GM12878 (cell line): ENCODE measurements around the gene ARHGEF17. TPM values are rescaled to one million over a fixed set of nuclear protein-coding genes. Genes with fewer than 3 reads are reported as not detected.

Source experiments
- BMI1 ChIP-seq: fragments of 450-650 bp; IDR thresholded peaks from 2 replicates; pipeline ENCODE4 v1.6.1; 2016; ENCODE audit warnings: mild to moderate bottlenecking, moderate library complexity, borderline replicate concordance
- CHD2 ChIP-seq: IDR thresholded peaks from 2 replicates; pipeline ENCODE4 v1.6.1; 2011; ENCODE audit warnings: low read depth, low read length, improper control_type of control experiment, borderline replicate concordance
- CTCF ChIP-seq, 3 experiments: IDR thresholded peaks in 2 of 3; conservative IDR thresholded peaks in 1 of 3; 2 replicates each; pipeline ENCODE4 v1.5.1; 2011; ENCODE audit warnings: low read depth in 3 of 3, low read length in 3 of 3, mild to moderate bottlenecking in 3 of 3, control low read depth in 2 of 3, moderate library complexity in 2 of 3, inconsistent platforms in 1 of 3, mixed read lengths in 1 of 3; ENCODE audit not compliant: control insufficient read depth in 2 of 3, insufficient read depth in 1 of 3; ENCODE audit errors: extremely low read depth in 1 of 3
- E4F1 ChIP-seq: fragments of 450-650 bp; IDR thresholded peaks from 2 replicates; pipeline ENCODE4 v1.6.1; 2018; ENCODE audit warnings: borderline replicate concordance, mild to moderate bottlenecking; ENCODE audit not compliant: partially characterized antibody
- EED ChIP-seq: sonication (generic); IDR thresholded peaks from 2 replicates; pipeline ENCODE4 v1.6.1; 2016; ENCODE audit warnings: antibody characterized with exemption, low read depth
- IKZF1 ChIP-seq: fragments of 450-650 bp; conservative IDR thresholded peaks from 2 replicates; pipeline ENCODE4 v1.6.1; 2017; ENCODE audit warnings: antibody characterized with exemption, mild to moderate bottlenecking
- JUND ChIP-seq: IDR thresholded peaks from 2 replicates; pipeline ENCODE4 v1.6.1; 2012; ENCODE audit warnings: low read depth, mild to moderate bottlenecking, low read length, improper control_type of control experiment, moderate library complexity
- MEF2A ChIP-seq: IDR thresholded peaks from 2 replicates; pipeline ENCODE4 v1.6.1; 2011; ENCODE audit warnings: low read depth, mild to moderate bottlenecking, low read length, moderate library complexity; ENCODE audit not compliant: insufficient read depth
- RB1 ChIP-seq: fragments of 450-650 bp; formaldehyde crosslinking; IDR thresholded peaks from 2 replicates; pipeline ENCODE4 v1.6.1; 2017; ENCODE audit warnings: mild to moderate bottlenecking, borderline replicate concordance
- SMARCA5 ChIP-seq: fragments of 450-650 bp; IDR thresholded peaks from 2 replicates; pipeline ENCODE4 v1.6.1; 2017; ENCODE audit warnings: mild to moderate bottlenecking
- USF2 ChIP-seq: IDR thresholded peaks from 2 replicates; pipeline ENCODE4 v1.6.1; 2011; ENCODE audit warnings: low read depth, low read length, improper control_type of control experiment, borderline replicate concordance
- WRNIP1 ChIP-seq: IDR thresholded peaks from 2 replicates; pipeline ENCODE4 v1.6.1; 2011; ENCODE audit warnings: low read depth, low read length, improper control_type of control experiment, borderline replicate concordance
- ZBED1 ChIP-seq: IDR thresholded peaks from 2 replicates; pipeline ENCODE4 v1.6.1; 2016; ENCODE audit warnings: borderline replicate concordance
- ZBTB40 ChIP-seq: fragments of 450-650 bp; IDR thresholded peaks from 2 replicates; pipeline ENCODE4 v1.6.1; 2016; ENCODE audit warnings: mild to moderate bottlenecking, moderate library complexity, borderline replicate concordance
- ZNF217 ChIP-seq: fragments of 450-650 bp; IDR thresholded peaks from 2 replicates; pipeline ENCODE4 v1.6.1; 2017; ENCODE audit warnings: antibody characterized with exemption, mild to moderate bottlenecking
- polyA plus RNA-seq, 11 experiments: library from polyadenylated mRNA; depleted of rRNA in 4 of 11; unstranded in 6 of 11; stranded (reverse) in 5 of 11; fragments of >200 nt; fragmentation: Nextera tagmentation in 4 of 11; fragmentation: Illumina TruSeq in 1 of 11; extraction: Ambion mirVana in 4 of 11; extraction: Trizol in 1 of 11; gene quantifications; 1 replicate in 1 of 11; 2 replicates in 10 of 11; pipeline versions ENCODE4 v1.2.1 to v1.2.3, GENCODE V29; 2011 to 2016; ENCODE audit warnings: inconsistent platforms in 2 of 11, missing spikeins in 2 of 11, low read depth in 1 of 11
- total RNA-seq, 4 experiments: library from RNA; depleted of rRNA in 3 of 4; stranded (reverse); fragments of >200 nt in 3 of 4; fragmentation: Illumina TruSeq in 1 of 4; extraction: Trizol in 1 of 4; gene quantifications; 2 replicates each; pipeline versions ENCODE4 v1.2.1 to v1.2.3, GENCODE V29; 2013 to 2021
- TF ChIP-seq, protein P1 (sequence below): IDR thresholded peaks from 2 replicates; pipeline ENCODE4 v1.6.1; 2011; ENCODE audit warnings: low read depth, mild to moderate bottlenecking, low read length, moderate library complexity, borderline replicate concordance; ENCODE audit errors: extremely low read depth
- TF ChIP-seq, protein P2 (sequence below): IDR thresholded peaks from 2 replicates; pipeline ENCODE4 v1.6.1; 2011; ENCODE audit warnings: borderline replicate concordance, low read depth, mild to moderate bottlenecking, moderate library complexity, low read length; ENCODE audit not compliant: insufficient read depth, poor library complexity, severe bottlenecking

The ARHGEF17 gene
- total and polyA plus RNA-seq, 10 of the 15 experiments (the other 5 are each of a cell fraction or from before 2014, with no cell fraction given) = 0.15 to 11.0 (median 1.7) TPM

DNA sequence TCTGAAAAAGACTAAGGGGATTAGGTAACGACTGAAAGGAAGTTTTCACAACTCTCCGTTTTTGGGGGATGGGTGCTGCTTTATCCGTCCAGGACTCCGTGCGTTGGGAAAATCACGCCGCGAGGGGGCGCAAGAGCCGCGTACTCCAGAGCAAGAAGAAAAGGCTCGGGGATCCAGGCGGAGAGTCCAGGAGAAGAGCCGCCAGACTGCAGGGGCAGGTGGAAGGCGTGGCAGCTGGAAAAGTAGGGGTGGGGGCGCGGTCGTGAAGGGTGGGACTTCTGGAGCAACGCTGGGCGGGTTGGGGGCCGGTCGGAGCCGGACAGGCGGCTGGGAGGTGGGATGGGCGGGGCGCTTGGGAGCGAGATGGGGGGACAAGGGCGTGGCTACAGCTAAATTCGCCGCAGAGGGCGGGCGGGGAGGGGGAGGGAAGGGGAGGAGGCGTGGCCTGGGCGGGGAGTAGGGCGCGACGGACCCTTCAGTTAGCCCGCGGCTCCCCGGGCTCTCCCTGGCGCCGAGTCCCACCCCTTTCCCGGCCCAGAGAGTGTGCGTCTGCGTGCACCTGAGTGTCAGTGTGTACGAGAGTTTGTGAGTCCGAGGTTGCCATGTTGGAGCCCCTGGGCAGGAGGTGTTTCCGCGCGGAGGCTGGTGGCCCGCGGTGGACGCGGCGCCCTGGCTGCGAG is 613 bp upstream of the ARHGEF17 start (continued):
- no peak for TF ChIP-seq ZBTB40
- no peak for TF ChIP-seq JUND
- TF ChIP-seq SMARCA5 = peak; percentile 13; the same call in 1 of the 2 replicates
- no peak for TF ChIP-seq BMI1
- no peak for TF ChIP-seq WRNIP1
- TF ChIP-seq MEF2A = 0 out of 2 replicates have a peak, but pooled peaks have one; percentile 12
- peak; percentile 81 to 95 (median 83) for TF ChIP-seq CTCF (IDR thresholded peaks at IDR 0.05 in 2 of 3, conservative IDR thresholded peaks at IDR 0.05 in 1 of 3; ENCODE audit: control insufficient read depth in 2 of 3, extremely low read depth in 1 of 3, insufficient read depth in 1 of 3, low read depth in 3 of 3, low read length in 3 of 3)
- TF ChIP-seq ZNF217 = no peak
- TF ChIP-seq ZBED1 = no peak
- TF ChIP-seq, protein P1, sequence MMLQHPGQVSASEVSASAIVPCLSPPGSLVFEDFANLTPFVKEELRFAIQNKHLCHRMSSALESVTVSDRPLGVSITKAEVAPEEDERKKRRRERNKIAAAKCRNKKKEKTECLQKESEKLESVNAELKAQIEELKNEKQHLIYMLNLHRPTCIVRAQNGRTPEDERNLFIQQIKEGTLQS = 0 out of 2 replicates have a peak, but pooled peaks have one; percentile 5
- peak; percentile 17; the same call in 1 of the 2 replicates for TF ChIP-seq RB1
- TF ChIP-seq CHD2 = peak; percentile 76
- TF ChIP-seq E4F1 = no peak
- TF ChIP-seq IKZF1 = peak; percentile 51
- TF ChIP-seq, protein P2, sequence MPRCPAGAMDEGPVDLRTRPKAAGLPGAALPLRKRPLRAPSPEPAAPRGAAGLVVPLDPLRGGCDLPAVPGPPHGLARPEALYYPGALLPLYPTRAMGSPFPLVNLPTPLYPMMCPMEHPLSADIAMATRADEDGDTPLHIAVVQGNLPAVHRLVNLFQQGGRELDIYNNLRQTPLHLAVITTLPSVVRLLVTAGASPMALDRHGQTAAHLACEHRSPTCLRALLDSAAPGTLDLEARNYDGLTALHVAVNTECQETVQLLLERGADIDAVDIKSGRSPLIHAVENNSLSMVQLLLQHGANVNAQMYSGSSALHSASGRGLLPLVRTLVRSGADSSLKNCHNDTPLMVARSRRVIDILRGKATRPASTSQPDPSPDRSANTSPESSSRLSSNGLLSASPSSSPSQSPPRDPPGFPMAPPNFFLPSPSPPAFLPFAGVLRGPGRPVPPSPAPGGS = no peak
- TF ChIP-seq USF2 = no peak
- peak; percentile 61; the same call in 1 of the 2 replicates for TF ChIP-seq EED
